Measurements from ENCODE around the gene TLCD3B. TPM values are rescaled to one million over a fixed set of nuclear protein-coding genes. Genes with fewer than 3 reads are reported as not detected.

Gene TLCD3B
- total and polyA plus RNA-seq, 9 of the 15 experiments (the other 6 are each of a cell fraction or from before 2014, with no cell fraction given): 0.10 to 0.52 (median 0.23) TPM; not detected in 4

DNA sequence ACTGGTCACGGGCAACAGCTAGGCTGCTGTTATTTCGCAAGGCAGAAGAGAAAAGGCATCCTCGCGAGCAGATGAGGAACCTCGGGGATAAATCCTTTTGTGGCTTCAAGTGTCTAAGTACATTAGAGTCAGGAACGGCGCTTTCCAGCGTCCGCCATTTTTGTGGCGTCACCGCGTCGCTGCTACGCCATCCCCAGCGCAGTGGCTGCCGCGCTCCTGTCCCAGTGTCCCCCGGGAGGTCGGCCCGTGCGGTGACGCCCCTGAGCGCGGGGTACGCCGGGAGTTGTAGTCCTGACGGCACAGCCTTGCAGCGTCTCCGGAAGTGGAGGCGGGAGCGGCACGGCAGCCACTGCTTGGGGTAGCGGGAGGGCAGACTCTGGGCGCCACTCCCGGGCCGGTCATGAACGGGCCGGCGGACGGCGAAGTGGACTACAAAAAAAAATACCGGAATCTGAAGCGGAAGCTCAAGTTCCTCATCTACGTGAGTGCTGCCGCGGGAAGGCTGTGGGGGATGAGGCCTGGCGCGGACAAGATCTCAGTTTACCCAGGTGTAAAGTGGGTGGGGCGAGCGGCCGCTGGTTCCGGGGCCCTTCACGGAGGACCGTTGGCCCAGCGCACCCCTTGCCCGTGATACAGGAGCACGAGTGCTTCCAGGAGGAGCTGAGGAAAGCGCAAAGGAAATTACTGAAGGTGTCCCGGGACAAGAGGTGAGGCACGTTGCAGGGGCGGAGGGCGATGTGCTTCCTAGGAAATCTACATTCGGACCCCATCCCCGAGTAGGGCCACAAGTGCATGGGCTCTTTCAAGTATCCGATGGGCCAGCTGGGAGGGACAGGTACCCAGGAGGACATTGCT, 34.9 kb downstream of the TLCD3B start, which contains the start of gene INO80E (continued):
- no peak for TF ChIP-seq RAD21 (CRISPR knock-in tag; conservative IDR thresholded peaks at IDR 0.05 in 1 of 2, IDR thresholded peaks at IDR 0.05 in 1 of 2)
- no peak for TF ChIP-seq ZNF316 (IDR thresholded peaks at IDR 0.05)
- no peak for TF ChIP-seq PURB (CRISPR knock-in tag; IDR thresholded peaks at IDR 0.05; ENCODE audit: low read depth)
- no peak for TF ChIP-seq CBFA2T3 (IDR thresholded peaks at IDR 0.05)
- no peak for TF ChIP-seq STAG1 (CRISPR knock-in tag; IDR thresholded peaks at IDR 0.05; ENCODE audit: borderline replicate concordance)
- no peak for TF ChIP-seq RBM17 (IDR thresholded peaks at IDR 0.05; ENCODE audit: borderline replicate concordance, low read depth, low read length)
- TF ChIP-seq POLR3A (IDR thresholded peaks at IDR 0.05; ENCODE audit: borderline replicate concordance, extremely low read depth, insufficient read depth, insufficient read length): no peak
- no peak for TF ChIP-seq ELF4 (CRISPR knock-in tag; IDR thresholded peaks at IDR 0.05)
- TF ChIP-seq MCM3 (IDR thresholded peaks at IDR 0.05): no peak
- TF ChIP-seq VEZF1 (CRISPR knock-in tag; IDR thresholded peaks at IDR 0.05): peak; percentile 56
- TF ChIP-seq POLR3G (IDR thresholded peaks at IDR 0.05; ENCODE audit: extremely low read depth, insufficient read length, insufficient replicate concordance): no peak
- no peak for TF ChIP-seq GATA2 (CRISPR knock-in tag; IDR thresholded peaks at IDR 0.05)
- 0 out of 2 replicates have a peak, but pooled peaks have one; percentile 1 for TF ChIP-seq TCF15 (CRISPR knock-in tag; IDR thresholded peaks at IDR 0.05)
- TF ChIP-seq, protein P1, sequence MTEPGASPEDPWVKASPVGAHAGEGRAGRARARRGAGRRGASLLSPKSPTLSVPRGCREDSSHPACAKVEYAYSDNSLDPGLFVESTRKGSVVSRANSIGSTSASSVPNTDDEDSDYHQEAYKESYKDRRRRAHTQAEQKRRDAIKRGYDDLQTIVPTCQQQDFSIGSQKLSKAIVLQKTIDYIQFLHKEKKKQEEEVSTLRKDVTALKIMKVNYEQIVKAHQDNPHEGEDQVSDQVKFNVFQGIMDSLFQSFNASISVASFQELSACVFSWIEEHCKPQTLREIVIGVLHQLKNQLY (CRISPR knock-in tag; conservative IDR thresholded peaks at IDR 0.05): no peak
- no peak for TF ChIP-seq E4F1 (CRISPR knock-in tag; IDR thresholded peaks at IDR 0.05; ENCODE audit: borderline replicate concordance)
- TF ChIP-seq RBBP5 (IDR thresholded peaks at IDR 0.05; ENCODE audit: borderline replicate concordance, insufficient read depth, low read length, poor library complexity, severe bottlenecking): peak; percentile 27
- no peak for TF ChIP-seq ZFPM2 (CRISPR knock-in tag; IDR thresholded peaks at IDR 0.05)

Data from K562 (cell line).